Measurements from ENCODE around the gene LDLRAD3.

Gene LDLRAD3

GRCh38 chr11:35980686-35981390, 37.0 kb downstream of the LDLRAD3 start:
- TF ChIP-seq CTCF (IDR thresholded peaks at IDR 0.05) = no peak
- no peak for TF ChIP-seq ZFX (IDR thresholded peaks at IDR 0.05; ENCODE audit: borderline replicate concordance)
- H3K27ac ChIP-seq = no peak overlapping the region

DNA sequence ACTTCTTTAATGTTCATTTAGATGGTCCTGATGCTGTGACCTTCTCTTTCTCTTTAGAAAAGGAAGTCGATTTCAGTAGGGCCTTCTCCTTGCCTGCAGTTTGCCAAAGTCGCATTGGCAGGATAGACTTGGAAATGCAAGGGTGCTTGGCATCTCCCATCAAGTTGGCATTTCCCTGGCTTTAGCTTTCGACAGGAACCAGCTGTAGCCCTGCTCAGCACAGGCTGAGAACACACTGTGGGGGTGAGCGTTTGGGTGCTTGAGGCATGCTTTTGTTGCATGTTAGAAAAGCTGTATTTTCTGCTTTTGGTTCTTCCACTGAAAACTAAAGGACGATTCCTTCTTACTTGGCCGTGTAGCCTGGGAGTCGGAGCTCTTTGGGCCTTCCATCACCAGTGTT, 37.7 kb downstream of the LDLRAD3 start:
- no peak for TF ChIP-seq CTCF (IDR thresholded peaks at IDR 0.05)
- no peak for TF ChIP-seq ZFX (IDR thresholded peaks at IDR 0.05; ENCODE audit: borderline replicate concordance)
- H3K27ac ChIP-seq = no peak overlapping the region

- no peak overlapping the region for H3K27ac ChIP-seq
Measured at GRCh38 chr11:35982061-35982460, 38.2 kb downstream of the LDLRAD3 start.

GRCh38 chr11:35983981-35984380, 40.1 kb downstream of the LDLRAD3 start:
- TF ChIP-seq ZFX (IDR thresholded peaks at IDR 0.05; ENCODE audit: borderline replicate concordance) (no peak), CTCF (IDR thresholded peaks at IDR 0.05) (no peak)
- H3K27ac ChIP-seq = no peak overlapping the region

More at GRCh38 chr11:35982061-35982460, 38.2 kb downstream of the LDLRAD3 start:
- no peak for TF ChIP-seq CTCF (IDR thresholded peaks at IDR 0.05)
- no peak for TF ChIP-seq ZFX (IDR thresholded peaks at IDR 0.05; ENCODE audit: borderline replicate concordance)

- TF ChIP-seq CTCF (IDR thresholded peaks at IDR 0.05) (no peak), ZFX (IDR thresholded peaks at IDR 0.05; ENCODE audit: borderline replicate concordance) (no peak)
- H3K27ac ChIP-seq = no peak overlapping the region
Measured at GRCh38 chr11:35986947-35987346, 43.1 kb downstream of the LDLRAD3 start.

- H3K27ac ChIP-seq = no peak overlapping the region
- TF ChIP-seq CTCF (IDR thresholded peaks at IDR 0.05) = no peak
- no peak for TF ChIP-seq ZFX (IDR thresholded peaks at IDR 0.05; ENCODE audit: borderline replicate concordance)
Measured at GRCh38 chr11:35990170-35990569, 46.3 kb downstream of the LDLRAD3 start.

GRCh38 chr11:35990816-35991215, 47.0 kb downstream of the LDLRAD3 start:
- no peak overlapping the region for H3K27ac ChIP-seq
- no peak for TF ChIP-seq CTCF (IDR thresholded peaks at IDR 0.05)
- no peak for TF ChIP-seq ZFX (IDR thresholded peaks at IDR 0.05; ENCODE audit: borderline replicate concordance)

Measured in 22Rv1 (cell line).